Measurements from ENCODE around the gene CPSF6.
"Not testable (repeated sequence)": the region's sequence is repeated elsewhere in the genome, so short reads cannot be mapped to it uniquely, and the experiment has no call there.

CPSF6 gene

DNA sequence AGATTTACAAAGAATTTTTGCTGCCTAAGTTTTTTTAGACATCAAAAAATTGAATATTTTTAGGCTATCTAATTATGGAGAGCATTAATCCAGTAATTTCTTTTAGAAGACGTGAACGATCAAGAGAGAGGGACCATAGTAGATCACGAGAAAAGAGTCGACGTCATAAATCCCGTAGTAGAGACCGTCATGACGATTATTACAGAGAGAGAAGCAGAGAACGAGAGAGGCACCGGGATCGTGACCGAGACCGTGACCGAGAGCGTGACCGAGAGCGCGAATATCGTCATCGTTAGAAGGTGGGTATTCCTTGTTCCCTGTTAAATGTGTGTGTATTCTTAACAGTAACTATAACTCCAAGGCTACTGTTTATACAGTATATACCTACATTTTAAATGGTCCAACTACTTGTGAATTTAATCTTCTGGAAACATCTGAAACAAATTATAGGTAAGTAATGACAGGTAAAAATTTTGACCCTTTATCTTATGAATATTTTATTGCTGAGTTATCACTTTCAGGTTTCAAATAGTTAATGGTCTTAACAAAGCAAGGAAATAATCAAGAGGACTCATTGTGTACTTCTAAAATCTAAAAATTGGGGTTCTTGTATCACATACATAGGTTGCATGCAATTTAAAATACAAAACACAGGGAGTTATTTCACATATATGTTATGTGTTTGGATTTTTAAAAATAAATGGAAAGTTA lies 23.1 kb downstream of the CPSF6 start:
- DNase-seq: no peak

- DNase-seq: no peak
Measured at GRCh38 chr12:69265205-69265604, 25.8 kb downstream of the CPSF6 start.

- DNase-seq: not testable (repeated sequence)
Measured at GRCh38 chr12:69265633-69266032, 26.3 kb downstream of the CPSF6 start.

- peak; percentile 30 for DNase-seq
Measured at GRCh38 chr12:69266036-69266635, 26.8 kb downstream of the CPSF6 start.

DNA sequence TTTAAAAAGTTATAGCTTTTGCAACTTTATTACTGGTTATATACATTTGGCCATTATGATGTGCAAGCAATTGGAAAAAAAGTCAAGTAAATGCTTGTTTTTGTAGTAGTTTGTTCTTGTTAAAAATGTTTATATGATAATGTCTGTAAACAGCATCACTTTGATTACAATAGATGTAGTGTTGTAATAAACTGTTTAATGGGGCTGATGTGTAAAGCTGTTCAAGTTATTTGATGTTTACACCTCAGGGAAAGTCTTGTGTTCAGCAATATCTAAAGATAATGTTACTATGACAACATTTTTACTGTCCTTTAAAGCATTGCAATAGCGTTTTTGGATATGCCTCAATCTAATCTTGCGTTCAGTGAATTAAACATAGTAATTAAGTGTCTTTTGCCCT lies 30.4 kb downstream of the CPSF6 start:
- no peak for DNase-seq

- DNase-seq: no peak
Measured at GRCh38 chr12:69272511-69272910, 33.1 kb downstream of the CPSF6 start.

GRCh38 chr12:69274861-69275260 lies 35.5 kb downstream of the CPSF6 start:
- peak; percentile 56 for DNase-seq

DNA sequence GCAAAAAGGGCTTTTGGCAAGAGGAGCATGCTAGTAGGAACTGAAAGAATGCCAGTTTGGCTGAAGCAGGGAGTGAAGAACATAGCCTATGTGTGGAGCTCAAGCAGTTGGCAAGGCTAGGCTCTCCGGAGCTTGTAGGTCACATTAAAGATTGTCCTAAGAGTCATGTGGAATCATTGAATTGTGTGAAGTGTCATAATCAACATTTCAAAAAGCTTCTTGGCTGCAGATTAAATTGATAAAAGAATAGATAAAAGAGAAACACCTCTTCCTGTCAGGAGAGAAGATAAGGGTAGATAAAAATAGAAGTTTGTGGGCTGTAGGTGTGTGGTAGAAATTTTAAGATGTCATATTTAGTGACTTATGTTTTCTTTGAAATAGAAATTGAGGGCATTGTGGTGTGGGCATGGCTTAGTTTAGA lies 36.1 kb downstream of the CPSF6 start:
- DNase-seq: no peak

- no peak for DNase-seq
Measured at GRCh38 chr12:69278814-69279782, 39.7 kb downstream of the CPSF6 start.

DNA sequence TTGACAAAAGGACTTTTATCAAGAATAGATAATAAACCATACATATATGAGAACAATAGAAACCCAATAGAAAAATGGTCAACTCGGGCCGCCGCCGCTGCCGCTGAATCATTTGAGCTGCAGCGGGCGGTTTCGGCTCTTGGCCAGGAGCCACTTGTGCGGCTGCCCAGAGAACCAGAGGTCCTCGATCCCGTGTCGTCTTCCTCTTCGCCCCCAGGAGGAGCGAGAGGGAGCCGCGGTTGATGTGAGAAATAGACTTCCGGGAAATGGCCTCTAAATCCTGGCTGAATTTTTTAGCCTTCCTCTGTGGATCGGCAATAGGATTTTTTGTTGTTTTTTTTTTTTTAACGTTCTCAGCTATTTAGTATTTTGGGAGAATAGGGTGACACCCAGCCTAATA lies 44.8 kb downstream of the CPSF6 start:
- peak; percentile 80 for DNase-seq

DNA sequence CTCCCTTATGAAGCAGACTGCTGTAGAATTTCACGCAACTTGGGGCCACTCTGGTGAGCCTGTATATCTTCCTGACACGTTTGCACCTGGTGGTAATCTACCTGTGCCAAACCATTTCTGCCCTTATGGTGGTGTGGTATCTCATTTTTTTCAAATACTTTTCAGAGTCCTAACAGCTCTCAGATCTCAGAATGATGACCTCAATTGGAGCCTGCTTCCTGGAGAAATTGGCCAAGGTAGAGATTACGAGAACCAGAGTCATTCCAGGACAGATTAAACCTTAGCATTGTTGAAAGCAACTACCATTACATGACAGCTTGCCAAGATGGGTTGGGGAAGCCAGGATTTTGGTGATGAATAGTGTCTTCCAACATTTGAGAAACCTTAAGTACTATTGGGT lies 48.2 kb downstream of the CPSF6 start:
- DNase-seq: no peak

DNA sequence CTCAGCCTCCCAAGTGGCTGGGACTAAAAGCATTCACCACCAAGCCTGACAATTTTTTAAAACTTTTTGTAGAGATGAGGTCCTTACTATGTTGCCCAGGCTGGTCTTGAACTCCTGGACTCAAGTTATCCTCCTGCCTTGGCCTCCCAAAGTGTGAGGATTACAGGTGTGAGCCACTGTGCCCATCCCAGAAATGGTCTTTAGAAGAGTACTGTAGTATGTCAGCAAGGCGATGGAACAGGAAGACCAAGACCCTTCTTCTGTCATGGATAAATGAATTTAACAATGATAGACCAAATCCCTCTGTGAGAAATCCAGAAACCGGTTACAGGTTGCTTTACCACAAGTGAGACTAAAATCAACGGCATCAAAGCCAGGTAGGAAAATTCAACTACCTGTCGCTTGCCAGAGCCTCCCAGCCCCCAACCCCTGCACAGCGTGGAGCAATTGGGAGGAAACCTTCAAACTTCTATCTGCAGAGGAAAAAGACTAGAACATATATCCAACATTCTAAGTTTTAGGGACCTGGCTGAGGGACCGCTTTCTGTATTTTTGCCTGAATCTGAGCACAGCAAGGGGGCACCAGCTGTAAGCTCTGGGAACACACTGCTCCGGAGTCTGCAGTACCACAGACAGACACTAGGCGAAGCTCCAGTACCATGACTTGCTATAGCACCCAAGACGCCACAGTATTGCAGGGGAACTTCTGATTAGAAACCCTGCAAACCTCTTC lies 51.3 kb downstream of the CPSF6 start:
- peak; percentile 73 for DNase-seq

GRCh38 chr12:69291278-69291593 lies 51.9 kb downstream of the CPSF6 start:
- no peak for DNase-seq

DNA sequence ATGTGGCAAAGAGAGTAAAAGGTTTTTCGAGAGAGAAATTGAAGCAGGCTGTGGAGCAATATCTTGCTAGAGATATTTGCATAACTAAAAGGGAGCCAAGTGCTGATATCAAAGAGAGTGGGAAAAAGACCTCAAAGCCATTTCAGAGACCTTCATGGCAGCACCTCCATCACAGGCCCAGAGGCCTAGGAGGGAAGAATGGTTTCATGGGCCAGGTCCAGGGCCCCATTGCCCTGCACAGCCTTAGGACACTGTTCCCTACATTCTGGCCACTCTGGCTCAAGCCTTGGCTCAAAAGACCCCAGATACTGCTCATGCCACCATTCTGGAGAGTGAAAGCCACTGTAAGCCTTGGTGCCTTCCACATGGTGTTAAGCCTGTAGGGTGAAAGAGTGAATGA lies 58.8 kb downstream of the CPSF6 start:
- no peak for DNase-seq

GRCh38 chr12:69298947-69299346 lies 59.6 kb downstream of the CPSF6 start:
- DNase-seq: no peak

DNA sequence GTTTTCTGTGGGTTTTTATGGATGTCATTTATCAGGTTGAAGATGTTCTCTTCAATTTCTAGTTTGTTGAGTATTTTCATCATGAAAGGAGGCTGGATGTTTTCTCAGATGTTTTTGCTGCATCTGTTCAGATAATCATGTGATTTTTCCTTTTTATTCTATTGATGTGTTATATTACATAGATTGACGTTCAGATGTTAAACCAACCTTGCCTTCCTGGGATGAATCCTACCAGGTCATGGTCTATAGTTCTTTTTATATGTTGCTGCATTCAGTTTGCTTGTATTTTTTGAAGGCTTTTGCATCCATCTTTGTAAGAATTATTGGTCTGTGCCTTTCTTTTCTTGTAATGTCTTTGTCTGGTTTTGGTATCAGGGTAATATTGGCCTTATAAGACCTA lies 64.9 kb downstream of the CPSF6 start:
- no peak for DNase-seq

GRCh38 chr12:69309461-69309860 lies 70.1 kb downstream of the CPSF6 start:
- no peak for DNase-seq

GRCh38 chr12:69313209-69313608 lies 73.8 kb downstream of the CPSF6 start:
- no peak for DNase-seq

GRCh38 chr12:69316784-69317183 lies 77.4 kb downstream of the CPSF6 start:
- DNase-seq: not testable (repeated sequence)

DNA sequence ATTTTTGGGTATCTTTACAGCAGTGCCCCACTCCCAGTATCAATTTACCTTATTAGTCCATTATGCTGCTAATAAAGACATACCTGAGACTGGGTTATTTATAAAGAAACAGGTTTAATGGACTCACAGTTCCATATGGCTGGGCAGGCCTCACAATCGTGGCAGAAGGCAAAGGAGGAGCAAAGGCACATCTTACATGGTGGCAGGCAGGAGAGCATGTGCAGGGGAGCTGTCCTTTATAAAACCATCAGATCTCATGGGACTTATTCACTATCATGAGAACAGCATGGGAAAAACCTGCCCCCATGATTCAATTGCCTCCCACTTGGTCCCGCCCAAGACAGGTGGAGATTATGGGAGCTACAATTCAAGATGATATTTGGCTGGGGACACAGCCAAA lies 77.9 kb downstream of the CPSF6 start:
- not testable (repeated sequence) for DNase-seq

DNA sequence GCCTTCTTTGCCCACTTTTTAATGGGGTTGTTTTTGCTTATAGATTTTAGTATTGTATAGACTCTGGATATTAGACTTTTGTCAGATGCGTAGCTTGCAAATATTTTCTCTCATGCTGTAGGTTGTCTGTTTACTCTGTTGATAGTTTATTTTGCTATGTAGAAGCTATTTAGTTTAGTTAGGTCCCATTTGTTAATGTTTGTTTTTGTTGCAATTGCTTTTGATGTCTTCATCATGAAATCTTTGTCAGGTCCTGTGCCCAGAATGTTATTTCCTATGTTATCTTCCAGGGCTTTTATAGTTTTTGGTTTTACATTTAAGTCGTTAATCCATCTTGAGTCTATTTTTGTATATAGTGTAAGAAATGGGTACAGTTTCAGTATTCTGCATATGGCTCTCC lies 78.9 kb downstream of the CPSF6 start:
- no peak for DNase-seq

DNA sequence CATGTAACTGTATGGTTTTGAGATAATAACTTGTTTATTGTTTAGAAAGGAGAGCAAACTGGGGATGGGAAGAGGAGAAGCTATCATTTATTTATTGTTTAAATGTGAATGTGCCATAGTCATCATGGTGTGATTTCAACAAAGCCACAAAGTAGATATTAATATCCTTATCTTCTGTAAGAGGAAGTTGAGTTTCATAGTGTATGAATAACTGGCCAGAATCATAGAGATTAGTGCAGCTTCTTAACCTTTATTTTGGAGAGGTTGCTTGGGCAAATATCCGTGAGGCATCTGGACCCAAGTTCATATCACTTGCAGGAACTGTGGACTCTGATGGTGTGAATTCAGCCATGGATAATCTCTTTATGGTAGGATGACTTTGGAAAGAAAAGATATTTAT lies 82.0 kb downstream of the CPSF6 start:
- DNase-seq: no peak

Measured in fibroblast of skin of scalp (primary cell).